IPS-NIHi7 (cell line): ENCODE data around the gene RBAK.
"Not testable (repeated sequence)": the region's sequence is repeated elsewhere in the genome, so short reads cannot be mapped to it uniquely, and the experiment has no call there.

ENCODE experiments used
- DNase-seq: peaks from one replicate; pipeline ENCODE4 v3.0.0; 2012; ENCODE audit warnings: mixed read lengths; ENCODE audit errors: extremely low spot score

Gene RBAK

GRCh38 chr7:5050676-5051075 is 5.0 kb downstream of the RBAK start:
- DNase-seq: no peak

- DNase-seq: not testable (repeated sequence)
Observed at GRCh38 chr7:5051731-5052130, 6.1 kb downstream of the RBAK start.

GRCh38 chr7:5053175-5053574 is 7.5 kb downstream of the RBAK start:
- DNase-seq: no peak

- no peak for DNase-seq
Observed at GRCh38 chr7:5063698-5064097, 18.0 kb downstream of the RBAK start.

GRCh38 chr7:5064391-5065106 is 18.9 kb downstream of the RBAK start:
- DNase-seq: no peak

- no peak for DNase-seq
Observed at GRCh38 chr7:5065107-5065407, 19.4 kb downstream of the RBAK start.

GRCh38 chr7:5068521-5068920 is 22.9 kb downstream of the RBAK start:
- no peak for DNase-seq

- DNase-seq: no peak
Observed at GRCh38 chr7:5070206-5070605, 24.5 kb downstream of the RBAK start.

GRCh38 chr7:5075187-5075586 is 29.5 kb downstream of the RBAK start:
- not testable (repeated sequence) for DNase-seq

GRCh38 chr7:5077740-5078139 is 32.1 kb downstream of the RBAK start:
- no peak for DNase-seq

- no peak for DNase-seq
Observed at GRCh38 chr7:5082806-5083205, 37.1 kb downstream of the RBAK start.

GRCh38 chr7:5083311-5083711 is 37.7 kb downstream of the RBAK start:
- DNase-seq: no peak

GRCh38 chr7:5086256-5086655 is 40.6 kb downstream of the RBAK start:
- DNase-seq: no peak

- DNase-seq: peak; percentile 67
Observed at GRCh38 chr7:5088228-5088833, 42.7 kb downstream of the RBAK start.

GRCh38 chr7:5088906-5089305 is 43.2 kb downstream of the RBAK start:
- DNase-seq: no peak

GRCh38 chr7:5093948-5094347 is 48.3 kb downstream of the RBAK start:
- DNase-seq: no peak

- DNase-seq: no peak
Observed at GRCh38 chr7:5094641-5095040, 49.0 kb downstream of the RBAK start.

- no peak for DNase-seq
Observed at GRCh38 chr7:5116359-5116758, 70.7 kb downstream of the RBAK start.

- no peak for DNase-seq
Observed at GRCh38 chr7:5117095-5117970, 71.7 kb downstream of the RBAK start.
